Keratinocyte (primary cell): ENCODE data around the gene SLC9A4. TPM values are rescaled to one million over a fixed set of nuclear protein-coding genes. Genes with fewer than 3 reads are reported as not detected.

Source experiments
- DNase-seq: peaks from one replicate; pipeline ENCODE4 v3.0.0-alpha.2; 2011; ENCODE audit warnings: low read depth, missing footprints, low spot score
- FAIRE-seq: peaks from 2 replicates; lab custom pipeline; 2011; peaks lifted over from hg19 to GRCh38; lab: Jason Lieb, UNC
- H2AFZ ChIP-seq: 2 replicates; pipeline ENCODE4 v1.6.0; 2012; ENCODE audit warnings: low read length, control low read depth, inconsistent platforms; ENCODE audit not compliant: control insufficient read depth
- H3K27ac ChIP-seq: 2 replicates; pipeline ENCODE4 v1.5.1; 2011; ENCODE audit warnings: low read length; ENCODE audit not compliant: control insufficient read depth, insufficient read depth
- H3K27me3 ChIP-seq: 3 replicates; pipeline ENCODE4 v1.6.0; 2011; ENCODE audit warnings: low read length; ENCODE audit not compliant: control insufficient read depth, insufficient read depth; ENCODE audit errors: extremely low read depth
- H3K36me3 ChIP-seq, 2 experiments: 2 replicates in 1 of 2; 3 replicates in 1 of 2; pipeline ENCODE4 v1.5.1; 2011; ENCODE audit warnings: low read length in 2 of 2, mild to moderate bottlenecking in 1 of 2; ENCODE audit not compliant: control insufficient read depth in 2 of 2, insufficient read depth in 2 of 2; ENCODE audit errors: extremely low read depth in 1 of 2
- H3K4me1 ChIP-seq: 3 replicates; pipeline ENCODE4 v1.5.1; 2011; ENCODE audit warnings: low read length; ENCODE audit not compliant: control insufficient read depth, insufficient read depth; ENCODE audit errors: extremely low read depth
- H3K4me2 ChIP-seq: 3 replicates; pipeline ENCODE4 v1.6.0; 2011; ENCODE audit warnings: low read depth, low read length; ENCODE audit not compliant: control insufficient read depth, insufficient read depth; ENCODE audit errors: extremely low read depth
- H3K4me3 ChIP-seq, 3 experiments: fragments of 200-600 bp in 1 of 3; sonication (generic) in 1 of 3; 2 replicates in 2 of 3; 3 replicates in 1 of 3; pipeline ENCODE4 v1.5.1; 2011 to 2016; ENCODE audit warnings: low read length in 3 of 3, mild to moderate bottlenecking in 3 of 3, control low read depth in 2 of 3, inconsistent platforms in 1 of 3, low read depth in 1 of 3, mixed read lengths in 1 of 3, mixed run types in 1 of 3, moderate library complexity in 1 of 3; ENCODE audit not compliant: control insufficient read depth in 2 of 3, insufficient read depth in 2 of 3; ENCODE audit errors: extremely low read depth in 1 of 3
- H3K79me2 ChIP-seq: 2 replicates; pipeline ENCODE4 v1.6.0; 2012; ENCODE audit warnings: low read length; ENCODE audit not compliant: control insufficient read depth, insufficient read depth
- H3K9ac ChIP-seq: 3 replicates; pipeline ENCODE4 v1.6.0; 2011; ENCODE audit warnings: low read length; ENCODE audit not compliant: control insufficient read depth, insufficient read depth; ENCODE audit errors: extremely low read depth
- H3K9me1 ChIP-seq: 3 replicates; pipeline ENCODE4 v1.6.0; 2011; ENCODE audit warnings: low read length; ENCODE audit not compliant: control insufficient read depth, insufficient read depth; ENCODE audit errors: extremely low read depth
- H3K9me3 ChIP-seq: 2 replicates; pipeline ENCODE4 v1.5.1; 2012; ENCODE audit warnings: low read depth, low read length; ENCODE audit not compliant: control insufficient read depth
- H4K20me1 ChIP-seq: 3 replicates; pipeline ENCODE4 v1.6.0; 2011; ENCODE audit warnings: low read length; ENCODE audit not compliant: control insufficient read depth, insufficient read depth; ENCODE audit errors: extremely low read depth
- CTCF ChIP-seq, 3 experiments: IDR thresholded peaks in 1 of 3; conservative IDR thresholded peaks in 1 of 3; optimal IDR thresholded peaks in 1 of 3; 2 replicates in 2 of 3; 3 replicates in 1 of 3; pipeline versions ENCODE3 to v1.5.1; 2011; ENCODE audit warnings: low read length in 3 of 3, mild to moderate bottlenecking in 3 of 3, moderate library complexity in 2 of 3, control low read depth in 1 of 3, inconsistent platforms in 1 of 3; ENCODE audit not compliant: insufficient read depth in 2 of 3; ENCODE audit errors: extremely low read depth in 1 of 3
- EZH2 ChIP-seq: IDR thresholded peaks from one replicate; pipeline ENCODE4 v1.6.1; 2012; ENCODE audit warnings: inconsistent platforms, mild to moderate bottlenecking, low read length, moderate library complexity
- dilution Hi-C: fragments of 300-500 bp; cut with MboI; formaldehyde crosslinking; loops from one replicate; pipeline ENCODE4 v1.7.0; 2020; ENCODE audit warnings: low sequenced_read_pairs; ENCODE audit not compliant: extremely low pct_ligation_motif_present
- polyA plus RNA-seq, 5 experiments: library from polyadenylated mRNA; depleted of rRNA in 3 of 5; stranded (reverse) in 3 of 5; stranded (forward) in 1 of 5; unstranded in 1 of 5; fragments of >200 nt; gene quantifications; 1 replicate in 1 of 5; 2 replicates in 3 of 5; 3 replicates in 1 of 5; pipeline versions ENCODE4 v1.2.1 to v1.2.3, GENCODE V29; 2011 to 2012; ENCODE audit warnings: missing spikeins in 2 of 5, low read depth in 1 of 5, low replicate concordance in 1 of 5

SLC9A4 gene
- polyA plus RNA-seq, 1 donor (not counting 4 experiments of a cell fraction or from before 2014, with no cell fraction given) = not detected

DNA sequence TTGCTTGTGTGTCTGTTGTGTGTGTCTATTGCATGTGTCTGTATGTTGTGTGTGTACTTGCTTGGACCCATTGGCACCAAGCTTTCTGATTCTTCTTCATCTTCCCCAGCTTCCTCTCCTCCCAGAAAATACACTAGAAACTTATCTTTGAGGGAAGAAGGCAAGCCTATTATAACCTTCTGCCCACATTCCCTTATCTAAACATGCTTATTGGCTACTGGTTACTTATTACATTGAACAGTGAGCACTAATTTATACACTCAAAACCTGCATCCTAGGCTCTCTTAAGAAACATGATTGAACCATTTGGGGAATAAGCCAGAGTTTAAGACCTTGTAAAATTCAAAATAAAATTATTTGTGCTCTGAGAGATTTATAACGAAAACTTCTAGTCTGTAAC is 26.5 kb downstream of the SLC9A4 start:
- H3K79me2 ChIP-seq = no peaks in the 10 kb centered on the region
- no peak overlapping the region for H2AFZ ChIP-seq
- H3K27me3 ChIP-seq = no peaks in the 10 kb centered on the region
- TF ChIP-seq CTCF (optimal IDR thresholded peaks at IDR 0.05 in 1 of 3, IDR thresholded peaks at IDR 0.05 in 1 of 3, conservative IDR thresholded peaks at IDR 0.05 in 1 of 3; ENCODE audit: extremely low read depth in 1 of 3, insufficient read depth in 2 of 3, low read length in 3 of 3) (no peak), EZH2 (no peak)
- H3K36me3 ChIP-seq = no peaks in the 10 kb centered on the region
- DNase-seq (no peak), FAIRE-seq (no peak)
- H3K9me1 ChIP-seq = no peaks in the 10 kb centered on the region
- H3K9ac ChIP-seq = no peak overlapping the region
- dilution Hi-C loops = no loop called here
- H3K4me3 ChIP-seq = no peak overlapping the region
- no peaks in the 10 kb centered on the region for H3K4me1 ChIP-seq
- no peak overlapping the region for H3K27ac ChIP-seq
- no peaks in the 10 kb centered on the region for H4K20me1 ChIP-seq
- no peaks in the 10 kb centered on the region for H3K9me3 ChIP-seq
- no peak overlapping the region for H3K4me2 ChIP-seq

GRCh38 chr2:102502576-102502975 is 29.6 kb downstream of the SLC9A4 start:
- Histone ChIP-seq H4K20me1 (no peaks in the 10 kb centered on the region), H3K4me1 (no peaks in the 10 kb centered on the region), H3K9ac (no peak overlapping the region), H2AFZ (no peak overlapping the region), H3K4me2 (no peak overlapping the region), H3K9me3 (no peaks in the 10 kb centered on the region), H3K27ac (no peak overlapping the region), H3K79me2 (no peaks in the 10 kb centered on the region), H3K36me3 (no peaks in the 10 kb centered on the region), H3K4me3 (no peak overlapping the region), H3K27me3 (no peaks in the 10 kb centered on the region), H3K9me1 (no peaks in the 10 kb centered on the region)
- dilution Hi-C loops = no loop called here
- no peak for FAIRE-seq
- no peak for TF ChIP-seq CTCF (optimal IDR thresholded peaks at IDR 0.05 in 1 of 3, IDR thresholded peaks at IDR 0.05 in 1 of 3, conservative IDR thresholded peaks at IDR 0.05 in 1 of 3; ENCODE audit: extremely low read depth in 1 of 3, insufficient read depth in 2 of 3, low read length in 3 of 3)
- no peak for DNase-seq
